GM19240 (cell line): Measurements from ENCODE around the gene DIAPH3.

Source experiments
- DNase-seq: peaks from one replicate; pipeline ENCODE4 v3.0.0; 2011; ENCODE audit warnings: low spot score; ENCODE audit not compliant: insufficient read length

Gene DIAPH3

GRCh38 chr13:59960683-59961082 lies 203.0 kb downstream of the DIAPH3 start:
- no peak for DNase-seq

DNA sequence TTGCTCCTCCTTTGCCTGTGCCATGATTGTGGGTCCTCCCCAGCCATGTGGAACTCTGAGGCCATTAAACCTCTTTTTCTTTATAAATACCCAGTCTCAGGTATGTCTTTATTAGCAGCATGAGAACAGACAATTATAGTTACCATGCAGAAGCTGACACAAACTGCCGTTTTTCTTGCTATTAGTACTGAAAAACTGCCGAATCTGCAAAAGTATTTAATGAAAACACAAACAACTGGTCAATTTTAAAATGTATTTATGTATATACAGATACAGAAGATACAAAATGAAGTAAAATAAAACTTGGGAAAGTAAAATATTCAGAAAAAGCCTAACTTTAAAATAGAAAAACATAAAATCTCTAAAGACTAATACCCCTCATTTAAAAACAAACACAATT lies 206.3 kb downstream of the DIAPH3 start:
- no peak for DNase-seq

DNA sequence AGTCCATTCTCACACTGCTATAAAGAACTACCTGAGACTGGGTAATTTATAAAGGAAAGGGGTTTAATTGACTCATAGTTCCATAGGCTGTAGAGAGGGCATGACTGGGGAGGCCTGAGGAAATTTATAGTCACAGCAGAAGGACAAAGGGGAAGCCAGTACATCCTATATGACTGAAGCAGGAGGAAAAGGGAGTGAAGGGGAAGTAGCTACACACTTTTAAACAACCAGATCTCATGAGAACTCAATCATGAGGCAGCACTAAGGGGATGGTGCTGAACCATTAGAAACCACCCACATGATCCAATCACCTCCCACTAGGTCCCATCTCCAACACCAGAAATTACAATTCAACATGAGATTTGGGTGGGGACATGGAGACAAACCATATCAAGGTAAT lies 209.1 kb downstream of the DIAPH3 start:
- no peak for DNase-seq

- DNase-seq = no peak
Observed at GRCh38 chr13:59951011-59951410, 212.7 kb downstream of the DIAPH3 start.

GRCh38 chr13:59950266-59950665 lies 213.5 kb downstream of the DIAPH3 start:
- DNase-seq = no peak

- no peak for DNase-seq
Observed at GRCh38 chr13:59948686-59949085, 215.0 kb downstream of the DIAPH3 start.

- DNase-seq = no peak
Observed at GRCh38 chr13:59946944-59947343, 216.8 kb downstream of the DIAPH3 start.

- no peak for DNase-seq
Observed at GRCh38 chr13:59931621-59932020, 232.1 kb downstream of the DIAPH3 start.

GRCh38 chr13:59924256-59924655 lies 239.5 kb downstream of the DIAPH3 start:
- no peak for DNase-seq

GRCh38 chr13:59915252-59915651 lies 248.5 kb downstream of the DIAPH3 start:
- DNase-seq = no peak

DNA sequence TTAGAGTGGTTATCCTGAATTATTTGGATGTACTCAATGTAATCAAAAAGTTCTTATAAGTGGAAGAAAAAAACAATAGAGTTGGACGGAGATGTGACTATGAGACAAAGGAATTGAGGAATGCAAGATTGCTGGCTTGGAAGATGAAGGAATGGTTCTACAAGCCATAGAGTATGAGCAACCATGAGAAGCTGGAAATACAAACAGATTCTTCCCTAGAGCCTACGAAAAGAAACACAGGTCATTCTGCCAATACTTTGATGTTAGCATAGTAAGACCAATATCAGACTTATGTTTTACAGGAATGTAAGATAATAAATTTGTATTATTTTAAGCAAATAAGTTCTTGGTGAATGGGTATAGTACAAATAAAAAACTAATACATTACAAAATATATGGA lies 249.2 kb downstream of the DIAPH3 start:
- DNase-seq = no peak

- no peak for DNase-seq
Observed at GRCh38 chr13:59906413-59907049, 257.2 kb downstream of the DIAPH3 start.

DNA sequence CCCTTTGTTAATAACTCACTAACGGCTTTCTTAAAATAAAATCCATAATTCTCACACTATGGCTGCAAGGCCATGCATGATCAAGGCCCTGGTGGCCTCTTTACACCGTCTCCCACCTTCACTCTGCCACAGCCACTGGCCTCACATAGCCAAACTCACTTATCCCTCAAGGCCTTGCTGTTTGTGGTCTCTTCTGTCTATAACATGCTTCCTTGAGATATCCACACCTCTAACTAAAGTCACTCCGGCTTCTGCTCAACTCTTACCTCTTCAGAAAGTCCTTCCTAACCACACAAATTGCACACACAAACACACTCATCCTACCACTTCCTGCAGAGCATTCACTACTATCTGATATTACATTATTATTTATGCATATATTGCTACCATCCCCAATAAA lies 262.5 kb downstream of the DIAPH3 start:
- DNase-seq = no peak

GRCh38 chr13:59898066-59898465 lies 265.7 kb downstream of the DIAPH3 start:
- DNase-seq = no peak

DNA sequence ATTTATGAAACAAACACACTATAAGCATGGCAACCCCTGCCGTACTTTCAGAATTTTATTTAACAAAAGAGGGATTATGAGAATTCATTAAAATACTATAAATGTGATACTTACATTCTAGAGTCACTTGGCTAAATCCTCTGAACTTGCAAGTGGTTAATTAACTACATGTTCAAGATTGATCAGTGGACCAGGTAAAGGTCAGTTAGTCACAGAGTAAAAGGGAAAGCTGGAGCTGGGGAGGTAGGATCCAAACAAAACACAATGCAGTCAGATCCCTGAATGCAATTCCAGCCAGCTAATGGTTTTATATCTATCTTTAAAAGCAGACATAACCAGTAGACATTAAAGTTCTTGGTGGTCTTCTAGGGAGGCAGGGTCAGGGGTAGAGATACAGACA lies 270.5 kb downstream of the DIAPH3 start:
- no peak for DNase-seq

- DNase-seq = no peak
Observed at GRCh38 chr13:59891053-59891452, 272.7 kb downstream of the DIAPH3 start.

- DNase-seq = no peak
Observed at GRCh38 chr13:59890054-59890453, 273.7 kb downstream of the DIAPH3 start.

DNA sequence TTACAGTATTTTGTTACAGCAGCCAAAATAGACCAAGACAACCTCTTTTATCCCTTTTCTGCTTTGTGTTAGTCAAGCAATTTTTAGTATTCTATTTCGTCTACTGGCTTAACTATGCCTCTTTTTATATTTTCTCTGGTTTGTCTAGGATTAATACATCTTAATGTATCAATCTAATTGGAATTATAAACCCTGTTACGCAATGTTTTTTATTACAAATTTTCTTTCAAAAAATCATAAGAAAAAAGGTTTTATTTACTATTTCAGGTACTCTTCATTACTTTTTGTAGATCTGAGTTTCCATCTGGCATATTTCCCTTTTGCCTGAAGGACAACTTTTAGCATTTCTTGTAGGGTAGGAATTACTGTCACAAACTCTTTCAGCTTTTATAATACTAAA lies 275.3 kb downstream of the DIAPH3 start:
- no peak for DNase-seq

DNA sequence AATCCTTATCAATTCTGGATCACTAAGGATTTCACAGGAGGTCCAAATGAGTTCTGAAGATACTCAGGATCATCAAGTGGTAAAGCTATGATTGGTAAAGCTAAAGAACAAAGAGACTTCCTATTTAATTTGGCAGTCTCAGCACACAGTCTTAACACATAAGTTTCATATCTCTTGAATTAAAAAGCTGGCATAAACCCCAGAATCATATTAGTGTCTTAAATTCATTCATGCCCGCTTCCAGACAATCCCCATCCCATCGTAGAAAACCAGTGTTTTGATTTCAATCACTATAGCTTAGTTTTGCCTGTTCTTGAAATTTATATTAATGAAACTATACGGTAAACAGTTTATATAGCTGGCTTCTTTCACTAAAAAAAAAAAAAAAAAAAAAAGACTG lies 278.7 kb downstream of the DIAPH3 start:
- no peak for DNase-seq

DNA sequence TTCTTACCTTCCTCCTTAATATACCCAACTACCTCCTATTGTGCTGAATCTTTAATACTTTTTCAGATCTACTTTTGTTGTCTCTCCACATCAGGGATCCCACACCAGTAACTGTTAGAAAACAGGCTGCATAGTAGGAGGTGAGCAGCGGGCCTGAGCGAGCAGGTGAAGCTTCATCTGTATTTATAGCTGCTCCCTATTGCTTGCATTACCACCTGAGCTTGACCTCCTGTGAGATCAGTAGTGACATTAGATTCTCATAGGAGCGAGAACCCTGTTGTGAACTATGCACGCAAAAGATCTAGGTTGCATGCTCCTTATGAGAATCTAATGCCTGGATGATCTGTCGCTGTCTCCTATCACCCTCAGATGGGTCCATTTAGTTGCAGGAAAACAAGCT lies 279.8 kb downstream of the DIAPH3 start:
- no peak for DNase-seq

DNA sequence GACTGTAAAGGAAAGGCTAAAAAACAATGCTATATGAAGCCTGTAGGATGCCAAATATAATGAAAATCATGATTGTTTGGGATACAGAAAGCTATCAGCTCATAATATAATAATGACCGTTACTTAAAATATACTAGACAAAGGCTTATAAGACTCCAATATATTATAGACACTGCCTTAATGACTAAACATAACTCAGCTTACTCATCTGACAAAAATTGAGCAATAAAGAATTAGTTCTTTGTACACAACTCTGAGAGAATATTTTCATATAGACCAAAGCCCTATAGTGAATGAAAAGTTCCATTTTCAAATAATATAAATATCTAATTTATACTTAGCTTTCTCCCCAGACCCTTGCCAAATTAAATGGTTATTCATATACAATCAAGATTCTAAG lies 283.3 kb downstream of the DIAPH3 start:
- no peak for DNase-seq

- no peak for DNase-seq
Observed at GRCh38 chr13:59879281-59879680, 284.4 kb downstream of the DIAPH3 start.

GRCh38 chr13:59877933-59878332 lies 285.8 kb downstream of the DIAPH3 start:
- no peak for DNase-seq

DNA sequence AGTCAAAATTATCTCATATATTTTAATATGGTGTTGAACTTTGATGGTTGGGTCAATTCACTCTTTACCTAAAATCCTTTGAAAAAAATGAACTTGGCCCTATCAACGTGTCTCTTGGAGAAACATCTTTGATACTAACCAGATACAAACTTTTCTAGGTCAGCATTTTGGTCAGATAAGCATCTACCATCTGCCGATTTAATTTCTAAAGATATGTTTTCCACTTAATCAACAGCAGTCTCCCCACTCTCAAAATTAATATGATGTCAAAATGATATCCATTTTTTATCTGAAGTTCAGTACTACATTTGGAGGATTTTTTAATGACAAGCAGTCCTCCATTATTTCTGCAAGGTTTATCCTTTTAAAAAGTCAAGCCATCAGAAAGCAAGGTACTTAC lies 288.8 kb downstream of the DIAPH3 start:
- DNase-seq = no peak
